IMR-90 (cell line): ENCODE measurements around the gene GATA3.

Experiments used
- MAZ ChIP-seq: IDR thresholded peaks from 2 replicates; pipeline ENCODE4 v1.6.1; 2012; ENCODE audit warnings: low read depth, mild to moderate bottlenecking, low read length, improper control_type of control experiment, moderate library complexity, borderline replicate concordance
- POLR2A ChIP-seq: IDR thresholded peaks from 2 replicates; pipeline ENCODE4 v1.6.1; 2012; ENCODE audit warnings: mild to moderate bottlenecking, low read depth, low read length
- TF ChIP-seq, protein P1 (sequence below): conservative IDR thresholded peaks from 2 replicates; pipeline ENCODE4 v1.5.1; 2012; ENCODE audit warnings: mild to moderate bottlenecking, low read depth, low read length, improper control_type of control experiment

GRCh38 chr10:8076933-8077332, 22.4 kb downstream of the GATA3 start:
- TF ChIP-seq, protein P1, sequence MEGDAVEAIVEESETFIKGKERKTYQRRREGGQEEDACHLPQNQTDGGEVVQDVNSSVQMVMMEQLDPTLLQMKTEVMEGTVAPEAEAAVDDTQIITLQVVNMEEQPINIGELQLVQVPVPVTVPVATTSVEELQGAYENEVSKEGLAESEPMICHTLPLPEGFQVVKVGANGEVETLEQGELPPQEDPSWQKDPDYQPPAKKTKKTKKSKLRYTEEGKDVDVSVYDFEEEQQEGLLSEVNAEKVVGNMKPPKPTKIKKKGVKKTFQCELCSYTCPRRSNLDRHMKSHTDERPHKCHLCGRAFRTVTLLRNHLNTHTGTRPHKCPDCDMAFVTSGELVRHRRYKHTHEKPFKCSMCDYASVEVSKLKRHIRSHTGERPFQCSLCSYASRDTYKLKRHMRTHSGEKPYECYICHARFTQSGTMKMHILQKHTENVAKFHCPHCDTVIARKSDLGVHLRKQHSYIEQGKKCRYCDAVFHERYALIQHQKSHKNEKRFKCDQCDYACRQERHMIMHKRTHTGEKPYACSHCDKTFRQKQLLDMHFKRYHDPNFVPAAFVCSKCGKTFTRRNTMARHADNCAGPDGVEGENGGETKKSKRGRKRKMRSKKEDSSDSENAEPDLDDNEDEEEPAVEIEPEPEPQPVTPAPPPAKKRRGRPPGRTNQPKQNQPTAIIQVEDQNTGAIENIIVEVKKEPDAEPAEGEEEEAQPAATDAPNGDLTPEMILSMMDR: no peak
- TF ChIP-seq POLR2A: no peak
- TF ChIP-seq MAZ: no peak
